Activated naive CD8-positive, alpha-beta T cell treated with anti-CD3 and anti-CD28 coated beads, Interleukin-2, amount 10 ng/mL, durations not matched to agents 7 days and 5 days (primary cell): ENCODE data around the gene MRPL27. TPM values are rescaled to one million over a fixed set of nuclear protein-coding genes. Genes with fewer than 3 reads are reported as not detected.

Source experiments
- ATAC-seq: fragments of 150-1000 bp; cut with Tn5 transposase; one replicate; pipeline ENCODE4 v1.10.0; 2021; ENCODE audit warnings: low read depth, moderate library complexity
- POLR2A ChIA-PET: fragments of 350-600 bp; sonication (Branson Sonifier 250); formaldehyde crosslinking; loops from one replicate; lab custom pipeline; 2021; ENCODE audit warnings: antibody characterized with exemption; lab: Charles Lee
- DNase-seq: peaks from one replicate; pipeline ENCODE4 v3.0.0; 2021
- H3K27ac Mint-ChIP-seq: one replicate; pipeline ENCODE4 v1.8.0; 2022; ENCODE audit warnings: mild to moderate bottlenecking, mixed read lengths
- H3K27me3 Mint-ChIP-seq: one replicate; pipeline ENCODE4 v1.8.0; 2022; ENCODE audit warnings: mild to moderate bottlenecking, moderate library complexity, mixed read lengths
- H3K36me3 Mint-ChIP-seq: one replicate; pipeline ENCODE4 v1.8.0; 2021; ENCODE audit warnings: mild to moderate bottlenecking, mixed read lengths
- H3K4me1 Mint-ChIP-seq: one replicate; pipeline ENCODE4 v1.8.0; 2021; ENCODE audit warnings: mixed read lengths
- H3K4me3 Mint-ChIP-seq: one replicate; pipeline ENCODE4 v1.8.0; 2022; ENCODE audit warnings: mild to moderate bottlenecking, moderate library complexity, mixed read lengths
- H3K9me3 Mint-ChIP-seq: one replicate; pipeline ENCODE4 v1.8.0; 2021; ENCODE audit warnings: mixed read lengths
- total RNA-seq, 2 experiments: library from RNA; stranded (reverse); gene quantifications; one replicate each; pipeline ENCODE4 v1.2.3, GENCODE V29; 2021

The MRPL27 gene
- total RNA-seq, 2 experiments from 2014 or later, result 49.6 to 51.0 TPM

DNA sequence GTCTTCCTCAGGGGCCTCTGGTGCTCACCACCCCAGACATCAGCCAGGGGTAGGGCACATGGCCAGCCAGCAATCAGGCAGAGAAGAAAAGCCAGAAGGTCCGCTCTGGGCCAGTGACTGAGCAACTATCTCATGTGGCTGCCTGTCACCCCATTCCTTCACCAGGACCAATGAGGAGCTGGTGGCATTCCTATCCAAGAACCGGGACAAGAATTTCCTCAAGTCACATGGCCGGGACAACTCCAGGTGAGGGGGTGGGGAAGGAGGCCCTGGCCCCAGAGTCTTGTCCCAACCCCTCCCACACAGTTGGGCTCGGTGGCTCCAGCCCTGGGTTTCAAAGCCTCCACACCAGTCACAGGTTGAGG is 17.7 kb downstream of the MRPL27 start:
- Mint-ChIP-seq H3K4me3 (no peak overlapping the region), H3K9me3 (no peaks in the 10 kb centered on the region), H3K27ac (no peak overlapping the region), H3K36me3 (peaks cover 3% of the 10 kb centered on the region), H3K27me3 (no peaks in the 10 kb centered on the region), H3K4me1 (peaks cover 2% of the 10 kb centered on the region)
- DNase-seq, result no peak
- no peak for ATAC-seq
- POLR2A ChIA-PET, result interaction anchor here (0.6 kb wide), 1 partner anchor 1874 kb away, joined by 3 read pairs; no protein-coding TSS in a partner anchor

DNA sequence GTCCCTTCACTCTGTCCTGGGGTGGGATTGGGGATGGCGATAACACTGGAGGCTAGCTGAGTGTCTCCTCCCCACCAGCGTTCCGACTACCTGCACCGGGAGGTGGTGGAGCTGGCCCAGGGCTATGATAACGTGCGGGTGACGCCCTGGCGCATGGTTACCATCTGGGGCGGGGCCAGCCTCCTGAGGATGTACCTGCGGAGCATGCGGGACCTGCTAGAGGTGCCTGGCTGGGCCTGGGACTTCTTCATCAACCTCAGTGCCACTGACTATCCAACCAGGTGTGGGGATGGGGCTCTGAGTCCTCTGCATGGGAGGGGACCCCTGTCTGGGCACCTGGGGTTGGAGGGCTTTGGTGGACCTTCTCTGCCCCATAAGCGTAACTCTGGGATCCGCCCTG is 18.2 kb downstream of the MRPL27 start:
- POLR2A ChIA-PET, result no interaction called here
- peaks cover 2% of the 10 kb centered on the region for H3K4me1 Mint-ChIP-seq
- no peak overlapping the region for H3K27ac Mint-ChIP-seq
- no peaks in the 10 kb centered on the region for H3K9me3 Mint-ChIP-seq
- H3K36me3 Mint-ChIP-seq, result peaks cover 3% of the 10 kb centered on the region
- ATAC-seq (no peak), DNase-seq (peak; percentile 22)
- H3K27me3 Mint-ChIP-seq, result no peaks in the 10 kb centered on the region
- no peak overlapping the region for H3K4me3 Mint-ChIP-seq

DNA sequence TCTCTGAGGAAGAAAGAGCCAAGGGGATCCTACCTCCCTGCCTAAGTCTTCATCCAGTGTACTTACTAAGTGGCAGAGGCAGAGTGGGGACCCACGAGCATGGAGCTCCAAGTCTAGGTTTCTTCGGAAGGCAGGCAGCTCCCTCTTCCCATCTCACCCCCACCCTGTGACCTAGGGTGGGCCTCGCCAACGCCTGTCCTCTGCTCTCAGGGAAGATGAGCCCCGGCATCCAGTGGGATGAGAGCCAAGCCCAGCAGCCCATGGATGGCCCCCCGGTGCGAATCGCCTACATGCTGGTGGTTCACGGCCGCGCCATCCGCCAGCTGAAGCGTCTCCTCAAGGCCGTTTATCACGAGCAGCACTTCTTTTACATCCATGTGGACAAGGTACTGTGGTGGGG is 18.8 kb downstream of the MRPL27 start:
- Mint-ChIP-seq H3K27me3 (no peaks in the 10 kb centered on the region), H3K36me3 (peaks cover 6% of the 10 kb centered on the region), H3K27ac (no peak overlapping the region), H3K4me1 (peaks cover under 1% of the 10 kb centered on the region), H3K9me3 (no peaks in the 10 kb centered on the region), H3K4me3 (no peak overlapping the region)
- POLR2A ChIA-PET, result no interaction called here
- DNase-seq (peak; percentile 17), ATAC-seq (no peak)

DNA sequence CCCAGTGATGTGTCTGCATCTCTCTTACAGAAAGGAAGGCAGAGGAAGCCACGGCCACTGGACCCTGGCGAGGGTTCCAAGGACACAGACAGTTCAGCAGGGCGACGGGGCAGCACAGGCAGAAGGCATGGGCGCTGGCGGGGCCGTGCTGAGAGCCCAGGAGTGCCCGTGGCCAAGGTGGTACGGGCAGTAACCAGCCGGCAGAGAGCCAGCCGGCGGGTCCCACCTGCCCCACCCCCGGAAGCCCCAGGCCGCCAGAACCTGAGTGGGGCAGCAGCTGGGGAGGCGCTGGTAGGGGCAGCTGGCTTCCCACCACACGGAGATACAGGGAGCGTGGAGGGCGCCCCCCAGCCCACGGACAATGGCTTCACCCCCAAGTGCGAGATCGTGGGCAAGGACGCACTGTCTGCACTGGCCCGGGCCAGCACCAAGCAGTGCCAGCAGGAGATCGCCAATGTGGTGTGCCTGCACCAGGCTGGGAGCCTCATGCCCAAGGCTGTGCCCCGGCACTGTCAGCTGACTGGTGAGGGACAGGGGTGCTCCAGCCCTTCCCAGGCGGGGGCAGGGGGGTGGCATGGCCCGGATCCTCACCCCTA is 19.3 kb downstream of the MRPL27 start:
- peak; percentile 28 for DNase-seq
- no peaks in the 10 kb centered on the region for H3K9me3 Mint-ChIP-seq
- no peak overlapping the region for H3K4me3 Mint-ChIP-seq
- H3K36me3 Mint-ChIP-seq, result peaks cover 6% of the 10 kb centered on the region
- H3K27me3 Mint-ChIP-seq, result no peaks in the 10 kb centered on the region
- H3K4me1 Mint-ChIP-seq, result peaks cover 3% of the 10 kb centered on the region
- ATAC-seq, result no peak
- no peak overlapping the region for H3K27ac Mint-ChIP-seq
- POLR2A ChIA-PET, result no interaction called here

DNA sequence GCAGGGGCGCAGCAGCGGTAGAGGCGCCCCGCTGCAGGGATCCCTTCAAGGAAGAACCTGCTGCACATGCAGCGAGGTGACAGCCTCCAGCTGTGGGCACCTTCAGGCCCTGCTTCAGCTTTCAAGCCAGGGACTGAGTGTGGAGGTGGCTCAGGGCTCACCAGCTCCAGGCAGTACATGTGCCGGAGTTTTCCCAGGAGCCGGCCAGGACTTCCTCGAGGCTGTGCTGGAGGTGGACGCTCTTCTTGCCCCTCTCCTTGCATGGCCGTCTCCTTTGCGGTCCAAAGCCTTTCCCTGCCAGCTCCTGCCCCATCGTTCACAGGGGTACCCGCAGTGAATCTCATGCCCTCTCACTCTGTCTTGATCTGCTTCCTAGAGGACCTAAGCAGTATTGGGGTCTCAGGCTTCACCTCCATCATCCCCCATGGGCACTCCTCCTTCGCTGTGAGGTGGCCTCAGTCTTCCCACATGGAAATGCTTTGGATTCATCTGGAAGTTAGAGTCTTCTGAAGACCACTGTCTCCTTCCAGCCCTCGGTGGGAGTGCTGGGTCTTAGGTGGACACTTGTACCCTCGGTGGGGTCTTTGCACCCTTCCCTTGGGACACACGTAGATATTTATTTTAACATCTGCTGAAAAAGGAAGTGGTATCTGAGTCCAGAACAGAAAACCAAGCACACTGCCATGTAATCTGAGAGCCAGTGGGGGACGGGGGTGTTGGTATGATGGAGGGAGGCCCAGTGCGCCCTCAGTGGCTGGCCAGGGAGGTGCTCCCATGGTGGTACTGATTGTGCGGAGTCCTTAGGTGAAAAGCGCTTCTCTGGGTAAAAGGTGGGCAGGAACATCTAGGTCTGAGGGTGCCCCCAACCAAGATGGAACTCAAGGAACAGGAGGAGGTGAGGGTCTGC is 20.0 kb downstream of the MRPL27 start:
- Mint-ChIP-seq H3K27ac (peak overlapping the region; percentile 15), H3K4me1 (peaks cover 9% of the 10 kb centered on the region), H3K36me3 (peaks cover 6% of the 10 kb centered on the region), H3K4me3 (no peak overlapping the region), H3K9me3 (no peaks in the 10 kb centered on the region), H3K27me3 (no peaks in the 10 kb centered on the region)
- DNase-seq (peak; percentile 20), ATAC-seq (no peak)
- POLR2A ChIA-PET, result no interaction called here

DNA sequence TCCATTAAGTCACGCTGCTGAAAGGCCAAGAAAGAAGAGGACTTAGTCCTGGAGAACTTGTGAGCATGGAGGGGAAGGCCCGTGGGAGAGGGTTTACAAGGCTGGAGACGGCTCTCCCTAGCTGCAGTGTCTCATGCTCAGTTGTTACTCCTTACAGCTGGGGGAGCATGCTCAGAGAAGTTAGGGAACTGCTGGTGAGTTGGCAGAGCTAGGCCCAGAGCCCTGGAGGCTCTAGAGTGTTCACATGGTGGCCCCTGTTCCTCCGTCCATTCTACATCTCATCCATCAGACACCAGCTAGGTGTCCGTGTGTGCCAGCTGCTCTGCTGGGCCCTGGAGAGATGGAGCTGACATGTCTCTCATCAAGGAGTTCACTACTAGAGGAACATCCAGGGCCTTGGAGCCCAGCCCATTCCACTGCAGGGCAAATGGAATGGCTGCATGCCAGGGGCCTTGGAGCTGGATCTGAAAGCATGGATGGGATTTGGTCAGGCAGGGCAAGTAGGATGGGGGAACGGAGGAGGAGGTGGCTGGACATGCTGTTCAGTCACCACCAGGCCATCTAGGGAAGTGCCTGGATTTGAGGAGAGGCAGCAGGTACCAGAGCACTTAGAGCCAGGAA is 20.8 kb downstream of the MRPL27 start:
- ATAC-seq (no peak), DNase-seq (peak; percentile 25)
- no peak overlapping the region for H3K4me3 Mint-ChIP-seq
- peaks cover 6% of the 10 kb centered on the region for H3K36me3 Mint-ChIP-seq
- POLR2A ChIA-PET, result no interaction called here
- no peaks in the 10 kb centered on the region for H3K9me3 Mint-ChIP-seq
- H3K27ac Mint-ChIP-seq, result no peak overlapping the region
- no peaks in the 10 kb centered on the region for H3K27me3 Mint-ChIP-seq
- peaks cover 15% of the 10 kb centered on the region for H3K4me1 Mint-ChIP-seq

DNA sequence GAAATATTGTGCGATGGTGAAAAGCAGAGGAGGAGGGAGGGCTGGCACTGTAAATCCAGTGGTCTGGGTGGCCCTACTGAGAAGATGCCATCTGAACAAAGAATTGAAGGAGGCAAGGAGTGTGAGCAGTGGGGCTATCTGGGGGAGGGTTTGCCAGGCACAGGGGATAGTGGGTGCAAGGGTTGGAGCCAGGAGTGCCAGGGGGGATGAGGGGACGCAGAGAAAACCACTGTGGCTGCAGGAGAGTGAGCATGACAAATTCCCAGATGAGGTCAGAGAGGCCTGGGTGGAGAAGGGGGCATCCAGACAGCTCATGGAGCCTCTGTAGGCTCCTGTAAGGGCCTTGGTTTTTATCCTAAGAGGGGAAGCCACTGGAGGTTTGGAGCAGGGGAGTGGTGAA is 22.3 kb downstream of the MRPL27 start:
- Mint-ChIP-seq H3K4me1 (peaks cover 18% of the 10 kb centered on the region), H3K9me3 (no peaks in the 10 kb centered on the region), H3K36me3 (peaks cover 6% of the 10 kb centered on the region), H3K4me3 (no peak overlapping the region), H3K27ac (peak overlapping the region; percentile 24), H3K27me3 (no peaks in the 10 kb centered on the region)
- peak; percentile 12 for DNase-seq
- no peak for ATAC-seq
- POLR2A ChIA-PET, result no interaction called here

DNA sequence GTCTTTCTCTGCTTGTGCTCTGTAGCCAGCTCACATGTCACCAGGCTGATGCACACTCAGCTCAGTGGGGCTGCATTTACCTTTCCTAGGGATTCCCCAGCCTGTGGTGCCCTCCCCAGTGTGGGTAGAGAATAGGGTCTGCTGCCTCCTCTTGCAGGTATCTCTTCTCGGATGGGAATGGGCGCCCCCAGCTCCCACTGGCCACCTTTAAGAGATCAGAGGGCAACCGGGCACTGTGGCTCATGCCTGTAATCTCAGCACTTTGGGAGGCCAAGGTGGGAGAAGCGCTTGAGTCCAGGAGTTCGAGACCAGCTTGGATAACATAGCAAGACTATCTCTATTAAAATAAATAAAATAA is 23.8 kb downstream of the MRPL27 start:
- Mint-ChIP-seq H3K4me3 (no peak overlapping the region), H3K27me3 (no peaks in the 10 kb centered on the region), H3K4me1 (peaks cover 25% of the 10 kb centered on the region), H3K27ac (peak overlapping the region; percentile 74), H3K36me3 (peaks cover 6% of the 10 kb centered on the region), H3K9me3 (no peaks in the 10 kb centered on the region)
- ATAC-seq (no peak), DNase-seq (peak; percentile 17)
- POLR2A ChIA-PET, result interaction anchor here (1.1 to 1.3 kb wide), 2 partner anchors 12 to 23 kb away, joined by 5 to 8 read pairs; no protein-coding TSS in a partner anchor

DNA sequence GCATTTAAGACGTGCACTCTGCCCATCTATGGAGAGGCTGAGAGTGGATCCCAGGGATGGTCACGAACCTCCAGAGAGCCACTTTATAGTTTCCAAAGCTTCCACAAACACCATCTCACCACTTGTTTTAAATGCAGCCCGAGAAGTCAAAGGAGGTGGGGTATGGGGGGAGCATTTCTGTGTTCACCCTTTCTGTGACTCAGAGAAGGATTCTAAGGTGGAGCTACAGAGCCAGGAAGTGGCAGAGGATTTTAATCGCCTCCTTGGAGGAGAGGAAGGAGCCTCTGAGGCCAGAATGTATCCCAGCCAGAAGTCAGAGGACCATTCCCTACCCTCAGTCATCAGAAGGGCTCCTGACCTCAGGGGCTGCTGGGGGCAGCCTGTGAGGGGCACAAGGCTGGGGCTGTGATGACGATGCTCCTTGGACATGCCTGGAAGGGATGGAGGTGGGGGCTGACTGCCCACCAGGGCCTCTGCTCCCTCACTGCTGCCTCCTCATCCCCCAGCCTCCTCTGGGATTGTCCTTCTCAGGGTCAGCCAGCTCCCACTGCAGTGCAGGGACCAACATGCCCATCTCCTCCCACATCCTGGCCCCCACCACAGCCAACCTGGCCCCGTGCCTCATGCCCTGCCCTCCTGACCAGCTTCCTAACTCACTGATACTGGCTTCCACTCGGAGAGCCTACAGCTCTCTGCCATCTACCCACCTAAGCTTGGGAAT is 24.3 kb downstream of the MRPL27 start:
- Mint-ChIP-seq H3K4me3 (peak overlapping the region; percentile 89), H3K9me3 (no peaks in the 10 kb centered on the region), H3K27ac (peak overlapping the region; percentile 74), H3K36me3 (peaks cover 6% of the 10 kb centered on the region), H3K27me3 (no peaks in the 10 kb centered on the region), H3K4me1 (peaks cover 25% of the 10 kb centered on the region)
- ATAC-seq (no peak), DNase-seq (peak; percentile 32)
- POLR2A ChIA-PET, result interaction anchor here (1.1 to 1.3 kb wide), 2 partner anchors 12 to 23 kb away, joined by 5 to 8 read pairs; no protein-coding TSS in a partner anchor

DNA sequence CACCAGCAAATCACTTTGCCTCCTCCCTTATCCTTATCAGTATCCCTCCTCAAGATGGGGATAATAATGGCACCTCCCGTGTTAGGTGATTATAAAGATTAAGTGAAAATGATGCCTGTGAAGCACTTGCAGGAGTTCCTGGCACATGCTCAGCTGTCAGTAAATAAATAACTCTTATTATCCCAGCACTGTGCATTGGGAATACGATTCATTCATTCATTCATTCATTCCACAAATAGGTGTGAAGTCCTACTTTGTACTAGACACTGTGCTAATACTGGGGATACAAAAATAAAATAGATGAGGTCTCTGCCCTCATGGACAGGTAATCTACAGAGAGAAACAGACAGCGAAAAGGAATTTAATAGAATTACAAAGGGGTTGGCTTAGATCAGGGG is 25.1 kb downstream of the MRPL27 start:
- no peak for DNase-seq
- Mint-ChIP-seq H3K4me3 (peak overlapping the region; percentile 89), H3K36me3 (peaks cover 3% of the 10 kb centered on the region), H3K27ac (peak overlapping the region; percentile 47), H3K4me1 (peaks cover 25% of the 10 kb centered on the region), H3K27me3 (no peaks in the 10 kb centered on the region), H3K9me3 (no peaks in the 10 kb centered on the region)
- POLR2A ChIA-PET, result interaction anchor here (1.3 to 3.1 kb wide), 4 partner anchors 13 to 49 kb away, joined by 8 to 24 read pairs (median 15); partner anchors contain the start of genes EME1, LRRC59 and MRPL27
- ATAC-seq, result no peak

DNA sequence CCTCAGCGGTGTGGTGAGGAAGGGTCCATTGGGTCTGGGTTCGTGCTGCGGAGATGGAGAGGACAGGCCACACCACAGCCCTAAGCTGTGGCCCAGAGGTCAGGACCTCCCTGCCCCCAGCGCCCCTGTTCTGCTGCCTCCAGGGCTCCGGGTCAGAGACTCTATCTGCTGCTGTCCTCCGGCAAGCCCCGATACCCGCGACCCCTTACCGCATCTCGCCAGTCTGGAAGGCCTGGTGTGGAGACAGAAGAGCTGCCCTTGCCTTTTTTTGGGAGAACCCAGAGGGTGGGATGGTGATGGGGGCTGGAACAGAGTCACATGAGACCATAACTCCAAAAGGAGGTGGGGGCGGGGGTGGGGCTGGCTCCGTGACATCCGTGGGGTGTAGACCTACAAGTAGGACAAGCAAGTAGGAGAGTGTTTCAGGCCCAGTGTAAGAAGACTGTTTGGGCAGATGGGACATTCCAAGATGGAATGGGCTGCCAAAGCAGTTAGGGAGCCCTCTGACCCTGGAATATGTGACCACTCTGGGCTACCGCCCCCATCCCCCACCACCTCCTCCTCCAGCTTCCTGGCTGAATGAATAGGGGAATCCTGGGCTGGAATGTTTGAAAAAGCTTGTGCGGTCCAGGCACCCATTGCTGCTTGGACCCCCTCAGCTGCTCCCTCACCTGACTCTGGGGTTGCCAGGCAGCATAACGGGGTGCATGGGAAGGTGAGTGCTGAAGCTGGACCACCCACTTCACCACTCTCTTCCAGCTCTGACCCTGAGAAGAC is 25.7 kb downstream of the MRPL27 start:
- DNase-seq (peak; percentile 23), ATAC-seq (no peak)
- H3K27me3 Mint-ChIP-seq, result no peaks in the 10 kb centered on the region
- H3K4me3 Mint-ChIP-seq, result peak overlapping the region; percentile 89
- peaks cover 3% of the 10 kb centered on the region for H3K36me3 Mint-ChIP-seq
- peak overlapping the region; percentile 90 for H3K27ac Mint-ChIP-seq
- POLR2A ChIA-PET, result interaction anchor here (0.9 to 3.1 kb wide), 7 partner anchors 12 to 49 kb away, joined by 3 to 24 read pairs (median 4); partner anchors contain the start of genes EME1, LRRC59 and MRPL27
- no peaks in the 10 kb centered on the region for H3K9me3 Mint-ChIP-seq
- peaks cover 25% of the 10 kb centered on the region for H3K4me1 Mint-ChIP-seq
